HL-60 (cell line): ENCODE results near the gene JPH3.

Experiments used
- DNase-seq, 2 experiments: peaks; one replicate each; pipeline ENCODE4 v3.0.0-alpha.2; 2010 to 2020; ENCODE audit warnings: low read depth in 1 of 2, low spot score in 1 of 2
- H3K27ac ChIP-seq: fragments of 250-450 bp; sonication (Bioruptor Pico); replicated peaks from 2 replicates; pipeline ENCODE4 v1.5.1; 2020; ENCODE audit warnings: mild to moderate bottlenecking, moderate library complexity
- H3K27me3 ChIP-seq: fragments of 250-450 bp; sonication (Bioruptor Pico); 2 replicates; pipeline ENCODE4 v1.5.1; 2021; ENCODE audit warnings: mild to moderate bottlenecking, moderate library complexity; ENCODE audit not compliant: insufficient read depth, poor library complexity, severe bottlenecking
- H3K4me3 ChIP-seq: replicated peaks from 2 replicates; pipeline ENCODE4 v1.5.1; 2011; ENCODE audit warnings: mild to moderate bottlenecking, control low read depth, low read length; ENCODE audit not compliant: insufficient read depth
- GABPA ChIP-seq: IDR thresholded peaks from 2 replicates; pipeline ENCODE4 v1.6.1; 2012; ENCODE audit warnings: low read depth
- POLR2AphosphoS5 ChIP-seq: IDR thresholded peaks from 2 replicates; pipeline ENCODE4 v1.6.1; 2012; ENCODE audit warnings: low read depth
- SPI1 ChIP-seq: IDR thresholded peaks from 2 replicates; pipeline ENCODE4 v1.6.1; 2012; ENCODE audit warnings: low read depth, mild to moderate bottlenecking, borderline replicate concordance
- TF ChIP-seq, protein P1 (sequence below): IDR thresholded peaks from 2 replicates; pipeline ENCODE4 v1.6.1; 2012; ENCODE audit warnings: low read depth; ENCODE audit not compliant: insufficient replicate concordance
- TF ChIP-seq, protein P2 (sequence below): IDR thresholded peaks from one replicate; pipeline ENCODE4 v1.5.1; 2011; ENCODE audit warnings: low read length, control low read depth, inconsistent platforms; ENCODE audit not compliant: insufficient read depth

Gene JPH3

DNA sequence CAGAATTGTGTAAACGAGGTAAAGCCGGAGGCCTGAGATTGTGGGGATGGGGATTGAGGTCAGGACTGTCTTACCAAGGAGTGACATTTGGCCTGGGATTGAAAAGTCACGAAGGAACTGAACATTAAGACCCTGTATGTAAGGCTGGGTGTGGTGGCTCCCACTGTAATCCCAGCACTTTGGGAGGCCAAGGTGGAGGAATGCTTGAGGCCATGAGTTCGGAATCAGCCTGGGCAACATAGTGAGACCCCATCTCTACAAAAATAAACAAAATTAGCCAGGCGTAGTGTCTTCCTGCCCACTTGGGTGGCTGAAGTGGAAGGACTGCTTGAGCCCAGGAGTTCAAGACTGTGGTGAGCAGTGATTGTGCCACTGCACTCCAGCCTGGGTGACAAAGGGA lies 75.5 kb downstream of the JPH3 start:
- TF ChIP-seq, protein P1, sequence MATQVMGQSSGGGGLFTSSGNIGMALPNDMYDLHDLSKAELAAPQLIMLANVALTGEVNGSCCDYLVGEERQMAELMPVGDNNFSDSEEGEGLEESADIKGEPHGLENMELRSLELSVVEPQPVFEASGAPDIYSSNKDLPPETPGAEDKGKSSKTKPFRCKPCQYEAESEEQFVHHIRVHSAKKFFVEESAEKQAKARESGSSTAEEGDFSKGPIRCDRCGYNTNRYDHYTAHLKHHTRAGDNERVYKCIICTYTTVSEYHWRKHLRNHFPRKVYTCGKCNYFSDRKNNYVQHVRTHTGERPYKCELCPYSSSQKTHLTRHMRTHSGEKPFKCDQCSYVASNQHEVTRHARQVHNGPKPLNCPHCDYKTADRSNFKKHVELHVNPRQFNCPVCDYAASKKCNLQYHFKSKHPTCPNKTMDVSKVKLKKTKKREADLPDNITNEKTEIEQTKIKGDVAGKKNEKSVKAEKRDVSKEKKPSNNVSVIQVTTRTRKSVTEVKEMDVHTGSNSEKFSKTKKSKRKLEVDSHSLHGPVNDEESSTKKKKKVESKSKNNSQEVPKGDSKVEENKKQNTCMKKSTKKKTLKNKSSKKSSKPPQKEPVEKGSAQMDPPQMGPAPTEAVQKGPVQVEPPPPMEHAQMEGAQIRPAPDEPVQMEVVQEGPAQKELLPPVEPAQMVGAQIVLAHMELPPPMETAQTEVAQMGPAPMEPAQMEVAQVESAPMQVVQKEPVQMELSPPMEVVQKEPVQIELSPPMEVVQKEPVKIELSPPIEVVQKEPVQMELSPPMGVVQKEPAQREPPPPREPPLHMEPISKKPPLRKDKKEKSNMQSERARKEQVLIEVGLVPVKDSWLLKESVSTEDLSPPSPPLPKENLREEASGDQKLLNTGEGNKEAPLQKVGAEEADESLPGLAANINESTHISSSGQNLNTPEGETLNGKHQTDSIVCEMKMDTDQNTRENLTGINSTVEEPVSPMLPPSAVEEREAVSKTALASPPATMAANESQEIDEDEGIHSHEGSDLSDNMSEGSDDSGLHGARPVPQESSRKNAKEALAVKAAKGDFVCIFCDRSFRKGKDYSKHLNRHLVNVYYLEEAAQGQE, result no peak
- no peak for TF ChIP-seq GABPA
- no peak for TF ChIP-seq SPI1
- TF ChIP-seq, protein P2, sequence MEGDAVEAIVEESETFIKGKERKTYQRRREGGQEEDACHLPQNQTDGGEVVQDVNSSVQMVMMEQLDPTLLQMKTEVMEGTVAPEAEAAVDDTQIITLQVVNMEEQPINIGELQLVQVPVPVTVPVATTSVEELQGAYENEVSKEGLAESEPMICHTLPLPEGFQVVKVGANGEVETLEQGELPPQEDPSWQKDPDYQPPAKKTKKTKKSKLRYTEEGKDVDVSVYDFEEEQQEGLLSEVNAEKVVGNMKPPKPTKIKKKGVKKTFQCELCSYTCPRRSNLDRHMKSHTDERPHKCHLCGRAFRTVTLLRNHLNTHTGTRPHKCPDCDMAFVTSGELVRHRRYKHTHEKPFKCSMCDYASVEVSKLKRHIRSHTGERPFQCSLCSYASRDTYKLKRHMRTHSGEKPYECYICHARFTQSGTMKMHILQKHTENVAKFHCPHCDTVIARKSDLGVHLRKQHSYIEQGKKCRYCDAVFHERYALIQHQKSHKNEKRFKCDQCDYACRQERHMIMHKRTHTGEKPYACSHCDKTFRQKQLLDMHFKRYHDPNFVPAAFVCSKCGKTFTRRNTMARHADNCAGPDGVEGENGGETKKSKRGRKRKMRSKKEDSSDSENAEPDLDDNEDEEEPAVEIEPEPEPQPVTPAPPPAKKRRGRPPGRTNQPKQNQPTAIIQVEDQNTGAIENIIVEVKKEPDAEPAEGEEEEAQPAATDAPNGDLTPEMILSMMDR, result no peak
- no peak for TF ChIP-seq POLR2AphosphoS5
- H3K27ac ChIP-seq, result no peak overlapping the region
- H3K27me3 ChIP-seq, result no peaks in the 10 kb centered on the region
- no peak for DNase-seq
- H3K4me3 ChIP-seq, result no peak overlapping the region

DNA sequence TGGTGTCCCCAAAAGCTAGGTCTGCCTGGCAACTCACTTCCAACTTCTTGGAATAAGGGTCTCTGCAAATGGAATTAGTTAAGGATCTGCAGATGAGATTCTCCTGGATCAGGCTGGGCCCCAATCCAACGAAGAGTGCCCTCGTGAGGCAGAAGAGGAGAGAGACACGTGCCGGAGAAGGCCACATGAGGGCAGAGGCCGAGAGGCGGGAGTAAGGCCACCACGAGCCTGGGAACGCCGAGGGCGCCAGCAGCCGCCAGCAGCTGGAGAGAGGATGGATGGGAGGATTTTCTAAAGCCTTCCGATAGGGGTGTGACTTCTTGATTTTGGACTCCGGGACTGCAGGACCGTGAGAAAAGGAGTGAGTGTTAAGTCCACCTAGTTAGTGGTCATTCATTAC lies 76.3 kb downstream of the JPH3 start:
- Histone ChIP-seq H3K27ac (no peak overlapping the region), H3K27me3 (no peaks in the 10 kb centered on the region), H3K4me3 (no peak overlapping the region)
- TF ChIP-seq, protein P1, result no peak
- TF ChIP-seq, protein P2, result no peak
- TF ChIP-seq POLR2AphosphoS5, result no peak
- TF ChIP-seq GABPA, result no peak
- TF ChIP-seq SPI1, result no peak
- no peak for DNase-seq

DNA sequence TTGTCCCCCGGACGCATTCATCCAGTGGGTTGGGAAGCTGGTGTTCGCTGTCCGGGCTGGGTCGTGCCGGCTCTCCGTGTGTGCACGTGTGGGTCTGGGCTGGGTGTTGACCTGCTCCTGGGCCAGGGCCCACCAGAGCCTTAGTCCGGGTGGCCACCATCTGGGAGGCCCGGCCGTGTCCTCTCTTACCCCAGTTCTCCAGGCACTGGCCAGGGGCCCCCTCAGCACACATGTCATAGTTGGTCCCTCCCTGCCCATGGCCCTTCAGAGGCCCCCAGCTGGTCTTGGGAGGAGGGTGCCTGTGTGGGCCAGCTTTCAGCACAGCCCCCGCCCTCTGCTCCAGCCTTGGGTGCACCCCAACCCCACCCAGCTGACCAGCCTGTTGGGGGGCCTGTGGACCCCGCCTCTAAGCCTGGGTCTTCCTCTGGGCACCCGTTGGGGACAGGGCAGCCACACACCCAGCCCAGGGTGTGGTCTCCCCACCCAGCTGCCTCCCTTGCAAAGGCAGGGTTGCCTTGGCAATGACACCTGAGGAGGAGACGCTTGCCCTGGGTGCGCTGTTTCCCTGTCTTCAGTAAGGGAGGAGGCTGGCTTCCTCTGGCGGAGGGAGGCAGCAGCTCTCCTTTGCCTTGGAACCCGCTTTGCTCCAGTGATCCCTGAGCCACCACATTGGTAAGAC lies 77.4 kb downstream of the JPH3 start:
- TF ChIP-seq, protein P2, result no peak
- no peak for TF ChIP-seq GABPA
- TF ChIP-seq POLR2AphosphoS5, result no peak
- TF ChIP-seq, protein P1, result no peak
- TF ChIP-seq SPI1, result no peak
- DNase-seq, result no peak
- no peaks in the 10 kb centered on the region for H3K27me3 ChIP-seq
- no peak overlapping the region for H3K4me3 ChIP-seq
- H3K27ac ChIP-seq, result no peak overlapping the region
